HAP-1 (cell line): Measurements from ENCODE around the gene TOP3A.

Source experiments
- DNase-seq, 2 experiments: peaks; one replicate each; pipeline ENCODE4 v3.0.0-alpha.2; 2016 to 2020; ENCODE audit warnings: low spot score in 2 of 2
- H3K27me3 ChIP-seq: fragments of 250-450 bp; sonication (Bioruptor Pico); 2 replicates; pipeline ENCODE4 v1.5.1; 2020; ENCODE audit warnings: low read depth, mild to moderate bottlenecking, moderate library complexity
- H3K36me3 ChIP-seq: fragments of 250-450 bp; sonication (Bioruptor Pico); replicated peaks from 2 replicates; pipeline ENCODE4 v1.5.1; 2020; ENCODE audit warnings: mild to moderate bottlenecking
- H3K4me1 ChIP-seq: fragments of 250-450 bp; sonication (Bioruptor Pico); 2 replicates; pipeline ENCODE4 v1.5.1; 2020; ENCODE audit warnings: mild to moderate bottlenecking
- H3K4me3 ChIP-seq: fragments of 250-450 bp; sonication (Bioruptor Pico); 2 replicates; pipeline ENCODE4 v1.5.1; 2020; ENCODE audit warnings: mild to moderate bottlenecking, moderate library complexity
- H3K9me3 ChIP-seq: fragments of 250-450 bp; sonication (Bioruptor Pico); 2 replicates; pipeline ENCODE4 v1.5.1; 2020; ENCODE audit warnings: mild to moderate bottlenecking, moderate library complexity
- in situ Hi-C: fragments of 300-500 bp; cut with MboI; formaldehyde crosslinking; loops from 3 replicates; pipeline ENCODE4 v1.14.3; 2020; ENCODE audit warnings: low sequenced_read_pairs, inconsistent platforms, mixed read lengths

Gene TOP3A

GRCh38 chr17:18259621-18260331, 55.0 kb downstream of the TOP3A start:
- DNase-seq = no peak
- no peaks in the 10 kb centered on the region for H3K9me3 ChIP-seq
- H3K27me3 ChIP-seq = no peaks in the 10 kb centered on the region
- in situ Hi-C loops = no loop called here
- peaks cover 25% of the 10 kb centered on the region for H3K4me1 ChIP-seq
- H3K4me3 ChIP-seq = peak overlapping the region; percentile 91
- peaks cover 22% of the 10 kb centered on the region for H3K36me3 ChIP-seq

DNA sequence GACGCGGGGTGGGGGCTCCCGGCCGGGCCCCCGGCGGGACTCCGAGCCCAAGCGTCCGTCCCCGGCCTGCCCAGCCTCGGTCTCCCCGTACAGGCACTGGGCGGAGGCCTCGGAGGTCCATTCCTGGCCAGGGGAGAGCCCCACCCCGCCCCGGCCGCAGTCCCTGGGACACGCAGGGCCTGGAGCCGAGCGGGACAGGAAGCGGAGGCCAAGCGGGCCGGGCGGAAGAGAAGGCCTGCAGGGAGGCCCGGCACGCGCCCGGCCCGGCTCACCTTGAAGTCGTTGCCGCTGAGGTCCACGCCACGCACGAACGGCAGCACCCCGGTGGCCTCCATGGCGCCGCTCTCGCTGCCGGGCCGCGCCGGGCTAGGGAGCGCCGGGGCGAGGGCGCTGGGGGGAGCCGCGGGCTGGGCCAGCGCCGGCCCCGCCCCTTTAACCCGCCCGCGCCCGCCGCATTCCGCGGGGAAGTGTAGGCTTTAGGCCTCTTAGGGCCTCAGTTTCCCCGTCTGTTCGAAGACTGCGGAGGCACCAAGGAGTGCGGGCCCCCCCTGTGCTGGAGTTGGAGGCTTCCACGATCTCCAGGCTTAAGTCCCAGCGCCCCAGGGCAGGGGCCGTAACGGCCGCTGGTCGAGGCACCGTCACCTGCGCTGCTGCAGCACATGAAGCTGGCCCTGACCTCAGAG, 56.3 kb downstream of the TOP3A start, which contains the start of gene FLII:
TSS of gene FLII (minus strand) at position 383 of the 683 bp plus-strand sequence. CDS start at position 335, 48 bp downstream.
- peak in 1 of 2 experiments; percentile 59 for DNase-seq
- H3K36me3 ChIP-seq = peaks cover 23% of the 10 kb centered on the region
- in situ Hi-C loops = no loop called here
- no peaks in the 10 kb centered on the region for H3K27me3 ChIP-seq
- peaks cover 25% of the 10 kb centered on the region for H3K4me1 ChIP-seq
- H3K9me3 ChIP-seq = no peaks in the 10 kb centered on the region
- peak within 1 kb of the TSS; percentile 91 for H3K4me3 ChIP-seq

- Histone ChIP-seq H3K4me1 (peaks cover 25% of the 10 kb centered on the region), H3K9me3 (no peaks in the 10 kb centered on the region), H3K36me3 (peaks cover 28% of the 10 kb centered on the region), H3K27me3 (no peaks in the 10 kb centered on the region), H3K4me3 (peak overlapping the region; percentile 88)
- in situ Hi-C loops = no loop called here
- DNase-seq = peak in 1 of 2 experiments; percentile 62
These were observed 56.8 kb downstream of the TOP3A start for GRCh38 chr17:18257982-18258355.

DNA sequence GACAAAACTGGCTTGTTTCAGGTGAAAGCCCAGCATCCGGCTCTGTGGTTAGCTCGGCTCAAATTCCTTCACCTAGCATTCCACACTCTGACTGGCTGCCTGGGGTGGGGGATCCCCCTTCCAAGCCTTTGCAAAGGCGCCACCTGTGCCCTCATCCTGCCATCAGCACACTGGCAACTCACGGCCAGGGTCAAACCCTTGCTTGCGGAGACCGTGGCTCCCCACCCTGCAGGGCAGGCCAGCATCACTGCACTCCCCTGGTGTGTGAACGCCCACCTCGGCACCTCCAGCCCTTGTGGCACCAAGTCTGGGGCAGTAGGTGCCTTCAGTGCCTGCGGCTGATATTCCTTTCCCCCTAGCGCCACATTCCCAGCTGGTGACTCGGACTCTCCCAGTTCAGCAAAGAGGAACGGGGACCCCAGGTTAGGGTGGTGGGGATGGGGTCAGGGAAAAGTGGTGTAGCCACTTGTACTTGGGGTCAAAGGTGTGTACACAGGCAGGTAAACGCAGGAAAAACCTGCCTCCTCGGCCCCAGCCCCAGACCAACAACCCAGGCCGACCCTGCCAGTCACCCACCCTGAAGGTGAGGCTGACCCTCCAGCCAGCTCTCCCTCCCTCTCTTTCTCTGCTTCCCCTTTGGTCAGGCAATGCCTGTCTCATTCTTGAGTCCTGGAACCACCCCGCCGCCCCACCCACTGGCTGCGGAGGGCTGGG, 57.4 kb downstream of the TOP3A start:
- no peaks in the 10 kb centered on the region for H3K27me3 ChIP-seq
- H3K9me3 ChIP-seq = no peaks in the 10 kb centered on the region
- H3K4me3 ChIP-seq = peak overlapping the region; percentile 88
- peaks cover 25% of the 10 kb centered on the region for H3K4me1 ChIP-seq
- peak in 1 of 2 experiments; percentile 71 for DNase-seq
- in situ Hi-C loops = no loop called here
- H3K36me3 ChIP-seq = peaks cover 34% of the 10 kb centered on the region

DNA sequence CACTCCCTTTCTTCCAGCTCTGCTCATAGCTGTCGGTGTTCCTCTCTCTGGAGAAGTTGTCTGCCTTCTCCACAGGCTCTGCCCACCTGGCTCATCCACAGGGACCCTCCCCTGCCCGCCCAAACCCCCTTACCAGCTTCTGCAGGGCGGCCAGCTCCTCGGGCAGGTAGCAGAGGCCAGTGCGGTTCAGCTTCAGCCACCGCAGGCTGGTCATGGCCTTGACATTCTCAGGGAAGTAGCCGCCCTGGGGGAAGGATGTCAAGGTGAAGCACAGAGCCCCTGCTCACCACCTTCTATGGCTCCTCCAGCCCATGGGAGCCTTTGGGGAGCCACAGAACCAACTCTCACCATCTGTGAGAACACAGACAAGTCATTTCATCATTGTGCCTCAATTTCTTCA, 58.0 kb downstream of the TOP3A start:
- Histone ChIP-seq H3K4me3 (no peak overlapping the region), H3K9me3 (no peaks in the 10 kb centered on the region), H3K27me3 (no peaks in the 10 kb centered on the region), H3K4me1 (peaks cover 25% of the 10 kb centered on the region), H3K36me3 (peaks cover 40% of the 10 kb centered on the region)
- DNase-seq = no peak
- in situ Hi-C loops = no loop called here

DNA sequence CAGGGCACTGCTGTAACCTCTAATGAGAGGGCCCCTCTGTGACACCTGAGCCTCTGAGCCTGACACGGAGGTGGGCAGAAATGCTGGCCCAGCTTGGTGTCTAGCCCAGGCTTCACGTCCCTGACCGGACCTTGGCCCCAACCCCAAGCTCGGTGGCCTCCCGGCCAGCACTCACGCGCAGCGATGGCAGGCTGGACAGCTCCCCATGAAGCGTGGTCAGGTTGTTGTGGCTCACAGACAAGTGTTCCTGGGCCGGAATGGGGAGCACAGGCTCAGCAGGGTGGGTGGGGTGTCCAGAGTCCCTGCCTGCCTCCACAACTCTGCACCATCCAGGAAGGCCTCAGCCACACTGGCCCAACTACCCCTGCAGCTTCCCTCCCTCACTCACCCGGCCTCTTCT, 58.4 kb downstream of the TOP3A start:
- in situ Hi-C loops = no loop called here
- no peak overlapping the region for H3K4me3 ChIP-seq
- H3K9me3 ChIP-seq = no peaks in the 10 kb centered on the region
- peaks cover 22% of the 10 kb centered on the region for H3K4me1 ChIP-seq
- no peaks in the 10 kb centered on the region for H3K27me3 ChIP-seq
- DNase-seq = no peak
- peaks cover 44% of the 10 kb centered on the region for H3K36me3 ChIP-seq

- no peak overlapping the region for H3K4me3 ChIP-seq
- H3K27me3 ChIP-seq = no peaks in the 10 kb centered on the region
- peaks cover 19% of the 10 kb centered on the region for H3K4me1 ChIP-seq
- H3K36me3 ChIP-seq = peaks cover 54% of the 10 kb centered on the region
- in situ Hi-C loops = no loop called here
- DNase-seq = no peak
- no peaks in the 10 kb centered on the region for H3K9me3 ChIP-seq
These were observed 59.7 kb downstream of the TOP3A start for GRCh38 chr17:18254888-18255649.

DNA sequence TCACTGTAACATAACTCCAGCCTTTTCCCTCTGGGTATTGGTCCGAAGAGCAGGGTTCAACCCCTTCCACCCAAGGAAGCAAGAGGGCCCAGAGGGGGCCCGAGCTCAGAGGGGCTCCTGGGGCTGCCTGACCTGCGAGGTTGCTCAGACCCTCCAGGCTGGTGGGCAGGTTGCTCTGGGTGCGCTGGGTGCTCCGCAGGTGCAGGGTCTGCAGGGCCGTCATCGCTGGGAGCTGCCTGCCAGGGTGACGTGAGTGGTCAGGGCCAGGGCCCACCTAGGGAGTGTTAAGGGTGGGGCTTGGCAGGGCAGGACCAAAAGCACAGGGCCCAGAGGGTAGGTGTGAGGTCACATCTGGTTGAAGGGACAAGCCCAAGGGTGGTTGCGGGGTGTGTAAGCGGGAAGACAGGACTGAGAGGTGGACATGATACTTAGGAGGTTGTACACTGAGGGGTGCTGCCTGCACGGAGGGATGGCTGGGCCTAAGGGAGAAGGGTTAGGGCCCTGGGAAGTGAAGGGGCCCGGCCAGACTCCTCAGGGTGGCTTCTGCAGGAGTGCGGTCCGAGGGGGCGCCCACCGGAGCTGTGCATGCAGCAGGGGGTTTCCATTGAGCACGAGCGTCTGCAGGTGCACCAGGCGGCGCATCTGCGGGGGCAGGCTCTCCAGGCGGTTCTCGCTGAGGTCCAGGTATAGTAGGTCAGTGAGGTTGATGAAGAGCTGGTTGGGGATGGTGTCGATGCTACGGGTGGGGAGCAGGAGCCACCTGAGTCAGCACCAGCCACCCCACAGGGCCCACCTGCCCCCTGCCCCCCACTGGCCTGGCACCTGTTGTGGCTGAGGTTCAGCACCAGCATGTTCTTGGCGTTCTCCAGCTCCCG, 60.6 kb downstream of the TOP3A start:
- H3K27me3 ChIP-seq = no peaks in the 10 kb centered on the region
- H3K4me3 ChIP-seq = no peak overlapping the region
- in situ Hi-C loops = no loop called here
- H3K4me1 ChIP-seq = peaks cover 13% of the 10 kb centered on the region
- DNase-seq = no peak
- H3K36me3 ChIP-seq = peaks cover 60% of the 10 kb centered on the region
- H3K9me3 ChIP-seq = no peaks in the 10 kb centered on the region

- Histone ChIP-seq H3K4me3 (no peak overlapping the region), H3K36me3 (peaks cover 67% of the 10 kb centered on the region), H3K27me3 (no peaks in the 10 kb centered on the region), H3K9me3 (no peaks in the 10 kb centered on the region), H3K4me1 (peaks cover 8% of the 10 kb centered on the region)
- DNase-seq = no peak
- in situ Hi-C loops = no loop called here
These were observed 61.5 kb downstream of the TOP3A start for GRCh38 chr17:18253187-18253884.

DNA sequence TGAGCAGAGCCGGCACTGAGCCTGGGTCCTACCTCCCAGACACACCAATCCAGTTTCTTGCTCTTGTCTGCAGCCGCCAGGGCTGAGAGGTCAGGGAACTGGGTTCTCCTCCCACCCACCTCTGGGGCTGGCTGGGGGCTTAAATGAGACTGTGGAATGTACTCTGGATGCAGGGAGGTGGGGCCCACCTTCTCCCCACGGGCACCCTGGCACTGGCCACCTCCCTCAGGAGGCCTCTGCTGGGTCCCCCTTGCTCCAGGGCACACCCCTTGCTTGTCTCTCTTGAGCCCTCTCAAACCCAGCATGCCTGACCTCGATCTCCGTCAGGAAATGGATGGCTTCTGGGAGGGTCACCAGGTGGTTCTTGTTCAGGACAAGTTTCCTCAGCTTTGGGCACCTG, 62.6 kb downstream of the TOP3A start:
- in situ Hi-C loops = no loop called here
- peaks cover 75% of the 10 kb centered on the region for H3K36me3 ChIP-seq
- H3K4me1 ChIP-seq = peaks cover 2% of the 10 kb centered on the region
- no peak for DNase-seq
- H3K9me3 ChIP-seq = no peaks in the 10 kb centered on the region
- no peaks in the 10 kb centered on the region for H3K27me3 ChIP-seq
- H3K4me3 ChIP-seq = no peak overlapping the region

GRCh38 chr17:18251204-18251603, 63.6 kb downstream of the TOP3A start:
- in situ Hi-C loops = no loop called here
- H3K27me3 ChIP-seq = no peaks in the 10 kb centered on the region
- H3K9me3 ChIP-seq = no peaks in the 10 kb centered on the region
- no peak for DNase-seq
- no peaks in the 10 kb centered on the region for H3K4me1 ChIP-seq
- H3K36me3 ChIP-seq = peaks cover 81% of the 10 kb centered on the region
- no peak overlapping the region for H3K4me3 ChIP-seq

GRCh38 chr17:18250708-18251107, 64.1 kb downstream of the TOP3A start:
- in situ Hi-C loops = no loop called here
- no peak for DNase-seq
- peaks cover 85% of the 10 kb centered on the region for H3K36me3 ChIP-seq
- H3K27me3 ChIP-seq = no peaks in the 10 kb centered on the region
- no peaks in the 10 kb centered on the region for H3K4me1 ChIP-seq
- no peak overlapping the region for H3K4me3 ChIP-seq
- no peaks in the 10 kb centered on the region for H3K9me3 ChIP-seq
